Endothelial cell of umbilical vein (primary cell): ENCODE measurements around the gene SMARCD3. TPM values are rescaled to one million over a fixed set of nuclear protein-coding genes. Genes with fewer than 3 reads are reported as not detected.

Experiments used
- BruUV-seq: library from RNA; stranded (reverse); fragments of 400-500 nt; replicated peaks from 2 replicates; lab custom pipeline; 2021; lab: Mats Ljungman, UMichigan
- CTCF ChIA-PET: fragments of 300-600, 350-600 bp; sonication (Branson Sonifier 250); formaldehyde crosslinking; loops from one replicate; lab custom pipeline; 2021; ENCODE audit warnings: antibody characterized with exemption, inconsistent platforms; lab: Charles Lee
- POLR2A ChIA-PET: fragments of 300-600, 350-600 bp; sonication (Branson Sonifier 250); formaldehyde crosslinking; loops from one replicate; lab custom pipeline; 2021; ENCODE audit warnings: antibody characterized with exemption, inconsistent platforms; lab: Charles Lee
- DNase-seq: peaks from one replicate; pipeline ENCODE4 v3.0.0-alpha.2; 2011; ENCODE audit warnings: low read depth, low spot score
- FAIRE-seq: peaks from 2 replicates; lab custom pipeline; 2011; peaks lifted over from hg19 to GRCh38; lab: Jason Lieb, UNC
- H2AFZ ChIP-seq: 2 replicates; pipeline ENCODE4 v1.6.0; 2012; ENCODE audit warnings: low read depth, low read length, control low read depth, inconsistent platforms
- H3K27ac ChIP-seq: 2 replicates; pipeline ENCODE4 v1.5.1; 2011; ENCODE audit warnings: low read depth, mild to moderate bottlenecking, control low read depth, low read length, moderate library complexity; ENCODE audit not compliant: insufficient read depth
- H3K27me3 ChIP-seq, 2 experiments: 2 replicates each; pipeline versions ENCODE4 v1.6.0 to v1.6.1; 2011; ENCODE audit warnings: low read length in 2 of 2, mixed read lengths in 1 of 2; ENCODE audit not compliant: control insufficient read depth in 2 of 2, insufficient read depth in 2 of 2
- H3K36me3 ChIP-seq, 2 experiments: 2 replicates in 1 of 2; 3 replicates in 1 of 2; pipeline ENCODE4 v1.5.1; 2011; ENCODE audit warnings: low read length in 2 of 2, mild to moderate bottlenecking in 1 of 2, moderate library complexity in 1 of 2; ENCODE audit not compliant: control insufficient read depth in 2 of 2, insufficient read depth in 2 of 2; ENCODE audit errors: extremely low read depth in 1 of 2
- H3K4me1 ChIP-seq: 3 replicates; pipeline ENCODE4 v1.5.1; 2011; ENCODE audit warnings: mild to moderate bottlenecking, low read length; ENCODE audit not compliant: control insufficient read depth, insufficient read depth; ENCODE audit errors: extremely low read depth
- H3K4me2 ChIP-seq: 2 replicates; pipeline ENCODE4 v1.6.1; 2011; ENCODE audit warnings: low read length, control low read depth, mixed read lengths; ENCODE audit not compliant: insufficient read depth
- H3K4me3 ChIP-seq, 3 experiments: fragments of 200-600 bp in 1 of 3; sonication (generic), shearing (Covaris generic) in 1 of 3; replicated peaks in 1 of 3; 2 replicates each; pipeline ENCODE4 v1.5.1; 2011 to 2016; ENCODE audit warnings: control low read depth in 3 of 3, low read length in 3 of 3, mild to moderate bottlenecking in 2 of 3, inconsistent platforms in 1 of 3, low read depth in 1 of 3, moderate library complexity in 1 of 3; ENCODE audit not compliant: insufficient read depth in 1 of 3
- H3K79me2 ChIP-seq: 2 replicates; pipeline ENCODE4 v1.6.0; 2012; ENCODE audit warnings: low read length, inconsistent platforms; ENCODE audit not compliant: control insufficient read depth, insufficient read depth
- H3K9ac ChIP-seq: replicated peaks from 2 replicates; pipeline ENCODE3; 2011; ENCODE audit warnings: low read length, control low read depth; ENCODE audit not compliant: insufficient read depth; ENCODE audit errors: extremely low read depth
- H3K9me1 ChIP-seq: replicated peaks from 3 replicates; pipeline ENCODE4 v1.6.0; 2011; ENCODE audit warnings: mild to moderate bottlenecking, low read length; ENCODE audit not compliant: control insufficient read depth, insufficient read depth; ENCODE audit errors: extremely low read depth
- H3K9me3 ChIP-seq: replicated peaks from 2 replicates; pipeline ENCODE4 v1.5.1; 2012; ENCODE audit warnings: low read length, inconsistent platforms; ENCODE audit not compliant: control insufficient read depth, insufficient read depth
- H4K20me1 ChIP-seq: replicated peaks from 2 replicates; pipeline ENCODE3; 2011; ENCODE audit warnings: mild to moderate bottlenecking, low read length; ENCODE audit not compliant: control insufficient read depth, insufficient read depth; ENCODE audit errors: extremely low read depth
- CTCF ChIP-seq, 2 donors: IDR thresholded peaks; 1 replicate in 1 of 2; 2 replicates in 1 of 2; pipeline ENCODE4 v1.5.1; 2011; ENCODE audit warnings: low read length in 2 of 2, mild to moderate bottlenecking in 2 of 2, moderate library complexity in 2 of 2, control low read depth in 1 of 2, inconsistent platforms in 1 of 2, low read depth in 1 of 2; ENCODE audit not compliant: insufficient read depth in 1 of 2; ENCODE audit errors: extremely low read depth in 1 of 2
- EZH2 ChIP-seq: IDR thresholded peaks from 2 replicates; pipeline ENCODE4 v1.6.1; 2012; ENCODE audit warnings: borderline replicate concordance, low read depth, mild to moderate bottlenecking, moderate library complexity, low read length, inconsistent platforms; ENCODE audit not compliant: severe bottlenecking
- FOS ChIP-seq: IDR thresholded peaks from 2 replicates; pipeline ENCODE4 v1.6.1; 2011; ENCODE audit warnings: mild to moderate bottlenecking, low read length, moderate library complexity, borderline replicate concordance; ENCODE audit not compliant: insufficient read depth
- GATA2 ChIP-seq: IDR thresholded peaks from 2 replicates; pipeline ENCODE4 v1.7.0; 2011; ENCODE audit warnings: low read depth, mild to moderate bottlenecking, moderate library complexity, mixed read lengths, low read length; ENCODE audit not compliant: insufficient read length, insufficient read depth
- JUN ChIP-seq: IDR thresholded peaks from 2 replicates; pipeline ENCODE4 v1.6.1; 2011; ENCODE audit warnings: borderline replicate concordance, low read depth; ENCODE audit not compliant: insufficient read length, insufficient read depth
- MAX ChIP-seq: IDR thresholded peaks from 2 replicates; pipeline ENCODE4 v1.6.1; 2011; ENCODE audit not compliant: insufficient read depth, insufficient read length
- MYC ChIP-seq: IDR thresholded peaks from one replicate; pipeline ENCODE4 v1.6.1; 2011; ENCODE audit warnings: mild to moderate bottlenecking, low read depth, low read length
- POLR2A ChIP-seq: IDR thresholded peaks from 2 replicates; pipeline ENCODE4 v1.6.1; 2012; ENCODE audit warnings: low read depth, mild to moderate bottlenecking, control low read depth, low read length
- POLR2AphosphoS5 ChIP-seq: IDR thresholded peaks from 2 replicates; pipeline ENCODE4 v1.6.1; 2012; ENCODE audit warnings: low read depth, mild to moderate bottlenecking, control low read depth, low read length, moderate library complexity; ENCODE audit not compliant: insufficient read depth
- dilution Hi-C: fragments of 300-500 bp; cut with MboI; formaldehyde crosslinking; loops from one replicate; pipeline ENCODE4 v1.15.0; 2019; ENCODE audit warnings: low sequenced_read_pairs; ENCODE audit not compliant: extremely low pct_ligation_motif_present
- intact Hi-C: fragments of 100-400 bp; cut with micrococcal nuclease; formaldehyde crosslinking; loops from one replicate; pipeline ENCODE4 v1.10.0; 2022
- polyA plus RNA-seq, 4 experiments: library from polyadenylated mRNA; depleted of rRNA in 3 of 4; stranded (reverse) in 3 of 4; unstranded in 1 of 4; fragments of >200 nt; gene quantifications; 2 replicates each; pipeline versions ENCODE4 v1.2.1 to v1.2.3, GENCODE V29; 2011 to 2012; ENCODE audit warnings: missing spikeins in 1 of 4
- total RNA-seq: library from RNA; stranded (reverse); gene quantifications from 2 replicates; pipeline ENCODE4 v1.2.3, GENCODE V29; 2021

The SMARCD3 gene
- total and polyA plus RNA-seq, 2 donors (not counting 3 experiments of a cell fraction or from before 2014, with no cell fraction given), result 6.1 to 8.5 TPM

GRCh38 chr7:151257990-151258389 is 9.5 kb upstream of the SMARCD3 start:
- BruUV-seq, result no TSS peak
- H3K9me1 ChIP-seq, result no peaks in the 10 kb centered on the region
- no peak for DNase-seq
- H3K4me1 ChIP-seq, result no peaks in the 10 kb centered on the region
- TF ChIP-seq MYC (no peak), JUN (no peak), FOS (no peak), POLR2A (no peak), POLR2AphosphoS5 (no peak), CTCF (IDR thresholded peaks at IDR 0.05; ENCODE audit: extremely low read depth in 1 of 2, insufficient read depth in 1 of 2, low read depth in 1 of 2, low read length in 2 of 2) (no peak), EZH2 (no peak), MAX (no peak), GATA2 (no peak)
- H3K9ac ChIP-seq, result no peak overlapping the region
- CTCF ChIA-PET, result interaction anchor here (0.8 to 3.2 kb wide), 2 partner anchors 12 to 14 kb away, joined by 4 to 17 read pairs; no protein-coding TSS in a partner anchor
- H3K27ac ChIP-seq, result no peak overlapping the region
- no peaks in the 10 kb centered on the region for H4K20me1 ChIP-seq
- no peaks in the 10 kb centered on the region for H3K36me3 ChIP-seq
- H3K79me2 ChIP-seq, result no peaks in the 10 kb centered on the region
- no peak overlapping the region for H2AFZ ChIP-seq
- intact Hi-C loops, result no loop called here
- peaks cover 9 to 10% of the 10 kb centered on the region in 2 experiments for H3K27me3 ChIP-seq
- H3K4me2 ChIP-seq, result no peak overlapping the region
- FAIRE-seq, result no peak
- dilution Hi-C loops, result no loop called here
- no peak overlapping the region for H3K4me3 ChIP-seq
- H3K9me3 ChIP-seq, result no peaks in the 10 kb centered on the region
- POLR2A ChIA-PET, result no interaction called here
